Suprapubic skin (tissue), 4 donors: ENCODE measurements around the gene CDNF. TPM values are rescaled to one million over a fixed set of nuclear protein-coding genes. Genes with fewer than 3 reads are reported as not detected.
"Not testable (repeated sequence)": the region's sequence is repeated elsewhere in the genome, so short reads cannot be mapped to it uniquely, and the experiment has no call there.

Experiments
- DNase-seq, 2 donors: peaks; one replicate each; pipeline ENCODE4 v3.0.0-alpha.2; 2019; ENCODE audit warnings: low spot score in 2 of 2
- H3K27ac ChIP-seq: fragments of 200-600 bp; sonication (generic); one replicate; pipeline ENCODE4 v1.5.1; 2019
- H3K27me3 ChIP-seq: fragments of 200-600 bp; sonication (generic); one replicate; pipeline ENCODE4 v1.5.1; 2019
- H3K36me3 ChIP-seq: fragments of 200-600 bp; sonication (generic); one replicate; pipeline ENCODE4 v1.5.1; 2019
- H3K4me1 ChIP-seq: fragments of 200-600 bp; sonication (generic); one replicate; pipeline ENCODE4 v1.5.1; 2019
- H3K4me3 ChIP-seq: fragments of 200-600 bp; sonication (generic); one replicate; pipeline ENCODE4 v1.5.1; 2019; ENCODE audit warnings: mild to moderate bottlenecking
- H3K9me3 ChIP-seq: fragments of 200-600 bp; sonication (generic); one replicate; pipeline ENCODE4 v1.5.1; 2019
- EP300 ChIP-seq: sonication (generic); formaldehyde crosslinking; IDR thresholded peaks from one replicate; pipeline ENCODE4 v1.6.1; 2017; ENCODE audit warnings: antibody characterized with exemption
- POLR2A ChIP-seq, 2 donors: fragments of 450-650 bp; IDR thresholded peaks; one replicate each; pipeline ENCODE4 v1.6.1; 2017; ENCODE audit warnings: antibody characterized with exemption in 2 of 2, mild to moderate bottlenecking in 2 of 2, moderate library complexity in 2 of 2
- POLR2AphosphoS5 ChIP-seq, 3 donors: sonication (generic); formaldehyde crosslinking; IDR thresholded peaks; one replicate each; pipeline ENCODE4 v1.6.1; 2017; ENCODE audit warnings: antibody characterized with exemption in 3 of 3
- WGBS: methylation state at CpG from one replicate; pipeline ENCODE4 v1.1.5; 2018; 5-methylcytosine and 5-hydroxymethylcytosine counted together
- total RNA-seq, 4 donors: library from RNA; depleted of rRNA; stranded (reverse); fragments of >200 nt; gene quantifications; one replicate each; pipeline ENCODE4 v1.1.0, GENCODE V29; 2016
- TF ChIP-seq, protein P1 (sequence below), 2 donors: fragments of 200-600 bp in 1 of 2; fragments of 450-650 bp in 1 of 2; sonication (generic) in 1 of 2; IDR thresholded peaks; one replicate each; pipeline ENCODE4 v1.5.1; 2016 to 2019; ENCODE audit warnings: antibody characterized with exemption in 2 of 2, mild to moderate bottlenecking in 1 of 2, moderate library complexity in 1 of 2

Gene CDNF
- total RNA-seq, 4 donors from 2014 or later = 2.3 to 5.3 (median 4.3) TPM

DNA sequence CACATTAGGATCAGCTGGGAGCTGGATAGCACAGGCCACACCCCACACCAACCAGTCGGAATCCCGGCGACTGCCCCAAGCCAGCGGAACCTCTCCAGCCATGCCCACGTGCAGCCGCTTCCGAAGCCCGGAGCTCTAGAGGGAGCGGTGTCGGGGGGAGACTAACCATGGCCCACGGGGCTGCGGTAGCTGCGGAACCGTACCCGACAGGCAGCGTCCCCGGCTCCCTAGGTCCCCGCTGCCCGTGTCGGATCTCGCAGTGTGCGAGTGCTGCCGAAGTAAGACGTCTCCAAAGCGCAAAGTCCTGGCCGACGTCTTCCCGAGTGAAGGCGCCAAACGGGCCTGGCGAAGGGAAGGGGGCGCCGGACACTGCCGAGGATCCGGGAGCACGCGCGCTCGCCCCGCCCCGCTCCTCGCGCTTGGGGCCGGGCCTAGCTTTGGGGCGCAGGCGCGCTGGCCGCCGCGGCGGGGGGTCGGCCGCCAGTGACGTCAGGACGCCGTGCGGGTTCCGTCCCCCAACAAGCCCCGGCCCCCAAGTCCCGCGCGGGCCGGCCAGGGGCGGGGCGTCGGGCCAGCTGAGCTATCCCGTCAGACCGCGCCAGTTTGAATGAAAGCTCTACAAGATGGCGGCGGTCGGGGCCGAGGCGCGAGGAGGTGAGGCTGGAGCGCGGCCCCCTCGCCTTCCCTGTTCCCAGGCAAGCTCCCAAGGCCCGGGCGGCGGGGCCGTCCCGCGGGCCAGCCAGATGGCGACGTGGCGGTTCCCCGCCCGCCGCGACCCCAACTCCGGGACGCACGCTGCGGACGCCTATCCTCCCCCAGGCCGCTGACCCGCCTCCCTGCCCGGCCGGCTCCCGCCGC lies 40.7 kb upstream of the CDNF start, which contains the start of gene SUV39H2:
SUV39H2 (plus strand) TSS at position 601 of the 858 bp plus-strand sequence; CDS start at position 624, 23 bp downstream.
- peak within 1 kb of the TSS; percentile 88 for H3K27ac ChIP-seq
- H3K27me3 ChIP-seq = no peaks in the 10 kb centered on the region
- no peaks in the 10 kb centered on the region for H3K36me3 ChIP-seq
- peak within 1 kb of the TSS; percentile 72 for H3K4me3 ChIP-seq
- H3K9me3 ChIP-seq = no peaks in the 10 kb centered on the region
- DNase-seq = peak; percentile 96
- 0% methylated on average over 14 of the region's 102 CpGs for WGBS
- H3K4me1 ChIP-seq = peaks cover 32% of the 10 kb centered on the region
- TF ChIP-seq POLR2AphosphoS5 (IDR thresholded peaks at IDR 0.05) = peak; percentile 27 to 80 (median 37)
- TF ChIP-seq EP300 = no peak
- TF ChIP-seq POLR2A (IDR thresholded peaks at IDR 0.05) = peak; percentile 5 to 63

- Histone ChIP-seq H3K36me3 (no peaks in the 10 kb centered on the region), H3K4me3 (no peak overlapping the region), H3K27ac (no peak overlapping the region), H3K9me3 (no peaks in the 10 kb centered on the region), H3K27me3 (no peaks in the 10 kb centered on the region), H3K4me1 (peaks cover 32% of the 10 kb centered on the region)
- TF ChIP-seq, protein P1, sequence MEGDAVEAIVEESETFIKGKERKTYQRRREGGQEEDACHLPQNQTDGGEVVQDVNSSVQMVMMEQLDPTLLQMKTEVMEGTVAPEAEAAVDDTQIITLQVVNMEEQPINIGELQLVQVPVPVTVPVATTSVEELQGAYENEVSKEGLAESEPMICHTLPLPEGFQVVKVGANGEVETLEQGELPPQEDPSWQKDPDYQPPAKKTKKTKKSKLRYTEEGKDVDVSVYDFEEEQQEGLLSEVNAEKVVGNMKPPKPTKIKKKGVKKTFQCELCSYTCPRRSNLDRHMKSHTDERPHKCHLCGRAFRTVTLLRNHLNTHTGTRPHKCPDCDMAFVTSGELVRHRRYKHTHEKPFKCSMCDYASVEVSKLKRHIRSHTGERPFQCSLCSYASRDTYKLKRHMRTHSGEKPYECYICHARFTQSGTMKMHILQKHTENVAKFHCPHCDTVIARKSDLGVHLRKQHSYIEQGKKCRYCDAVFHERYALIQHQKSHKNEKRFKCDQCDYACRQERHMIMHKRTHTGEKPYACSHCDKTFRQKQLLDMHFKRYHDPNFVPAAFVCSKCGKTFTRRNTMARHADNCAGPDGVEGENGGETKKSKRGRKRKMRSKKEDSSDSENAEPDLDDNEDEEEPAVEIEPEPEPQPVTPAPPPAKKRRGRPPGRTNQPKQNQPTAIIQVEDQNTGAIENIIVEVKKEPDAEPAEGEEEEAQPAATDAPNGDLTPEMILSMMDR (IDR thresholded peaks at IDR 0.05) = no peak
- TF ChIP-seq POLR2A (IDR thresholded peaks at IDR 0.05) (no peak), EP300 (no peak), POLR2AphosphoS5 (IDR thresholded peaks at IDR 0.05) (no peak)
- WGBS = 88% methylated on average over 9 of the region's 9 CpGs
- no peak for DNase-seq
Observed at GRCh38 chr10:14876764-14877163, 38.9 kb upstream of the CDNF start.

DNA sequence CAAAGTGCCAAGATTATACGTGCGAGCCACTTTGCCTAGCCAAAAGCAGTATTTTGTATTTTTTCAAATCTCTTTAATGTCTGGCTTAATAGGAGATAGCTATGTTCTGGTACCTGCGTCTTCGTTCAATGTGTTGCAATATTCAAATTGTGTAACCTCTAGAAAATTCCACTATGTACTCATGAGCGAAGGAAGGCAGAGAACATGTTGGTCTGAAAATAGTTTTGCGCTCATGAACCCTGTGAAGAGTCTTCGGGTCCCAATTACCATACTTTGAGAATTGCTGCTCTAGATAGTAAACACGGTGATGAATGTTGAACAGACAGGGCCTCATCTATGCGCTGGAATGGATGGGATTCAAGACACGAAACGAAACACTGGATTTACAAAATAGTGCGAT lies 38.1 kb upstream of the CDNF start:
- Histone ChIP-seq H3K4me1 (peaks cover 32% of the 10 kb centered on the region), H3K36me3 (no peaks in the 10 kb centered on the region), H3K9me3 (no peaks in the 10 kb centered on the region), H3K27ac (no peak overlapping the region), H3K27me3 (no peaks in the 10 kb centered on the region), H3K4me3 (no peak overlapping the region)
- TF ChIP-seq POLR2AphosphoS5 (IDR thresholded peaks at IDR 0.05) = no peak
- TF ChIP-seq POLR2A (IDR thresholded peaks at IDR 0.05) = no peak
- TF ChIP-seq, protein P1 (IDR thresholded peaks at IDR 0.05) = no peak
- no peak for TF ChIP-seq EP300
- WGBS = 92% methylated on average over 12 of the region's 12 CpGs
- DNase-seq = no peak

DNA sequence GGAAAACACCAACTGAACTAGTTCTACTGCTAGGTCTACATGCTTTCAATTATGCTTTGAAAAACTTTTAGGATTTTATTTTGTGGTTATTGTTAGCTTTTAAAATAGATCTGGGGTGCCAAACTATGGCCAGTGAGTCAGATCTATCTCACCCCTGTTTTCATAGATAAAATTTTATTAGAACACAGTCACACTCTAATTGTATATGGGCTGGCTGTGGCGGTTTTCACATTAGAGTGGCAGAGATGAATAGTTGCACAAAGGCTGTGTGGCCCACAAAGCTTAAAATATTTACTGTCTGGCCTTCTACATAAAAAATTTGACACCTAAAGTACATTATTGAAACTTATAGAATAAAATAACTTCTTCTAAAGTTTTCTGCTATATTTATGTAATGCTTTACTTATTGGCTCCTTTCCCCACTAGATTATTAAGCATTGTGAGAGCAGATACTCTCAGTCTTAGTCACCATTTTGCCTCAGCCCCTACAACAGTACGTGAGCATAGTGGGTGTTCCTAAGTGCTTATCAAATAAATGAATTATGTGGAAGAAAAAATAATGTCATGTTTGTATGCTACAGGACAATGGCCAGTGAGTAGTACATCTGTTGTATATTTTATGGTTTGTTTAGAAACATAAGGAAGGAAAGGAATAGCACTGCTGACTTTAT lies 35.4 kb upstream of the CDNF start:
- TF ChIP-seq EP300 = no peak
- no peak for TF ChIP-seq POLR2A (IDR thresholded peaks at IDR 0.05)
- TF ChIP-seq, protein P1 (IDR thresholded peaks at IDR 0.05) = no peak
- no peak for TF ChIP-seq POLR2AphosphoS5 (IDR thresholded peaks at IDR 0.05)
- no peak for DNase-seq
- Histone ChIP-seq H3K4me1 (peaks cover 19% of the 10 kb centered on the region), H3K27ac (no peak overlapping the region), H3K4me3 (no peak overlapping the region), H3K36me3 (peaks cover 16% of the 10 kb centered on the region), H3K27me3 (no peaks in the 10 kb centered on the region), H3K9me3 (no peaks in the 10 kb centered on the region)
- WGBS = 72% methylated on average over 2 of the region's 2 CpGs

DNA sequence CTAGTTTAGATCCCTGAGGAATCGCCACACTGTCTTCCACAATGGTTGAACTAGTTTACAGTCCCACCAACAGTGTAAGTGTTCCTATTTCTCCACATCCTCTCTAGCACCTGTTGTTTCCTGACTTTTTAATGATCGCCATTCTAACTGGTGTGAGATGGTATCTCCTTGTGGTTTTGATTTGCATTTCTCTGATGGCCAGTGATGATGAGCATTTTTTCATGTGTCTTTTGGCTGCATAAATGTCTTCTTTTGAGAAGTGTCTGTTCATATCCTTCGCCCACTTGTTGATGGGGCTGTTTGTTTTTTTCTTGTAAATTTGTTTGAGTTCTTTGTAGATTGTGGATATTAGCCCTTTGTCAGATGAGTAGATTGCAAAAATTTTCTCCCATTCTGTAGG lies 27.0 kb upstream of the CDNF start:
- peaks cover 33% of the 10 kb centered on the region for H3K36me3 ChIP-seq
- H3K4me1 ChIP-seq, H3K4me3 ChIP-seq, DNase-seq, H3K27ac ChIP-seq, H3K9me3 ChIP-seq, H3K27me3 ChIP-seq: not testable (repeated sequence)
- 95% methylated on average over 3 of the region's 3 CpGs for WGBS

DNA sequence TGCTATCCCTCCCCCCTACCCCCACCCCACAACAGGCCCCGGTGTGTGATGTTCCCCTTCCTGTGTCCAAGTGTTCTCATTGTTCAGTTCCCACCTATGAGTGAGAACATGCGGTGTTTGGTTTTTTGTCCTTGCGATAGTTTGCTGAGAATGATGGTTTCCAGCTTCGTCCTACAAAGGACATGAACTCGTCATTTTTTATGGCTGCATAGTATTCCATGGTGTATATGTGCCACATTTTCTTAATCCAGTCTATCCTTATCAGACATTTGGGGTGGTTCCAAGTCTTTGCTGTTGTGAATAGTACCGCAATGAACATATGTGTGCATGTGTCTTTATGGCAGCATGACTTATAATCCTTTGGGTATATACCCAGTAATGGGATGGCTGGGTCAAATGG lies 26.6 kb upstream of the CDNF start:
- DNase-seq, H3K27me3 ChIP-seq, H3K9me3 ChIP-seq, H3K4me1 ChIP-seq, H3K4me3 ChIP-seq, H3K27ac ChIP-seq: not testable (repeated sequence)
- H3K36me3 ChIP-seq = peaks cover 29% of the 10 kb centered on the region
- WGBS = 99% methylated on average over 6 of the region's 6 CpGs
